PC-3 (cell line): ENCODE data around the gene TYROBP. TPM values are rescaled to one million over a fixed set of nuclear protein-coding genes. Genes with fewer than 3 reads are reported as not detected.
A peak's percentile ranks its signal among the peaks of the same experiment; 100 is the strongest.

Experiments used
- ATAC-seq: fragments of 200-7000 bp; cut with Tn5 transposase; 2 replicates; pipeline ENCODE4 v1.9.1; 2020; ENCODE audit warnings: mild to moderate bottlenecking, moderate library complexity
- BruUV-seq: library from RNA; stranded (reverse); fragments of 400-500 nt; replicated peaks from 2 replicates; lab custom pipeline; 2021; lab: Mats Ljungman, UMichigan
- CTCF ChIA-PET: fragments of 300-600 bp; sonication (Branson Sonifier 250); formaldehyde crosslinking; loops from one replicate; lab custom pipeline; 2022; ENCODE audit warnings: antibody characterized with exemption; lab: Charles Lee
- POLR2A ChIA-PET: fragments of 300-600 bp; sonication (Branson Sonifier 250); formaldehyde crosslinking; loops from one replicate; lab custom pipeline; 2022; ENCODE audit warnings: antibody characterized with exemption; ENCODE audit not compliant: unreplicated experiment; lab: Charles Lee
- DNase-seq: peaks from one replicate; pipeline ENCODE4 v3.0.0-alpha.2; 2015
- H2AFZ ChIP-seq: fragments of 300-600 bp; sonication (generic); 2 replicates; pipeline ENCODE4 v1.6.0; 2016; ENCODE audit warnings: antibody characterized with exemption, low read length
- H3F3A ChIP-seq: fragments of 300-600 bp; sonication (generic); one replicate; pipeline ENCODE4 v1.6.0; 2017; ENCODE audit warnings: antibody characterized with exemption, low read length, control low read depth, mild to moderate bottlenecking; ENCODE audit not compliant: unreplicated experiment
- H3K27ac ChIP-seq: fragments of 300-600 bp; sonication (generic); 2 replicates; pipeline ENCODE4 v1.5.1; 2016; ENCODE audit warnings: mild to moderate bottlenecking, low read length
- H3K27me3 ChIP-seq: fragments of 300-600 bp; sonication (generic); 2 replicates; pipeline ENCODE4 v1.6.1; 2016; ENCODE audit warnings: low read length, mixed read lengths
- H3K36me3 ChIP-seq: fragments of 300-600 bp; sonication (generic); 2 replicates; pipeline ENCODE4 v1.6.1; 2016; ENCODE audit warnings: low read depth, mixed run types, low read length, mixed read lengths
- H3K4me1 ChIP-seq: fragments of 300-600 bp; sonication (generic); 2 replicates; pipeline ENCODE4 v1.5.1; 2016; ENCODE audit warnings: low read length; ENCODE audit not compliant: insufficient read depth
- H3K4me2 ChIP-seq: fragments of 300-600 bp; sonication (generic); 2 replicates; pipeline ENCODE4 v1.6.0; 2016; ENCODE audit warnings: low read length
- H3K4me3 ChIP-seq: fragments of 300-600 bp; sonication (generic); 2 replicates; pipeline ENCODE4 v1.5.1; 2016; ENCODE audit warnings: mild to moderate bottlenecking, low read length, mixed read lengths
- H3K79me2 ChIP-seq: fragments of 300-600 bp; sonication (generic); 2 replicates; pipeline ENCODE4 v1.6.1; 2017; ENCODE audit warnings: low read length, mixed read lengths
- H3K9ac ChIP-seq: fragments of 300-600 bp; sonication (generic); 2 replicates; pipeline ENCODE4 v1.6.0; 2016; ENCODE audit warnings: mild to moderate bottlenecking, low read length
- H3K9me2 ChIP-seq: fragments of 300-600 bp; sonication (generic); replicated peaks from 2 replicates; pipeline ENCODE4 v1.6.1; 2016; ENCODE audit warnings: mixed run types, low read length, mixed read lengths
- H3K9me3 ChIP-seq: fragments of 300-600 bp; sonication (generic); 2 replicates; pipeline ENCODE4 v1.6.1; 2016; ENCODE audit warnings: low read length, mixed read lengths
- H4K20me1 ChIP-seq: fragments of 300-600 bp; sonication (generic); 2 replicates; pipeline ENCODE4 v1.6.1; 2016; ENCODE audit warnings: low read length, mixed read lengths
- EZH2 ChIP-seq: fragments of 300-600 bp; sonication (generic); IDR thresholded peaks from one replicate; pipeline ENCODE4 v1.6.1; 2017; ENCODE audit warnings: antibody characterized with exemption, mild to moderate bottlenecking, low read length; ENCODE audit not compliant: unreplicated experiment
- EZH2phosphoT487 ChIP-seq: fragments of 300-600 bp; sonication (generic); IDR thresholded peaks from 2 replicates; pipeline ENCODE4 v1.6.1; 2018; ENCODE audit warnings: mild to moderate bottlenecking, antibody characterized with exemption, low read length, borderline replicate concordance
- intact Hi-C: fragments of 100-400 bp; cut with micrococcal nuclease; formaldehyde crosslinking; loops from 2 replicates; pipeline ENCODE4 v1.9.0; 2023
- total RNA-seq: library from RNA; depleted of rRNA; stranded (reverse); fragments of >200 nt; gene quantifications from 2 replicates; pipeline ENCODE4 v1.2.3, GENCODE V29; 2014
- TF ChIP-seq, protein P1 (sequence below): fragments of 300-600 bp; sonication (generic); conservative IDR thresholded peaks from 2 replicates; pipeline ENCODE4 v1.5.1; 2017; ENCODE audit warnings: antibody characterized with exemption, low read depth, mild to moderate bottlenecking, low read length

TYROBP gene
- total RNA-seq, 1 experiment from 2014 or later: not detected

DNA sequence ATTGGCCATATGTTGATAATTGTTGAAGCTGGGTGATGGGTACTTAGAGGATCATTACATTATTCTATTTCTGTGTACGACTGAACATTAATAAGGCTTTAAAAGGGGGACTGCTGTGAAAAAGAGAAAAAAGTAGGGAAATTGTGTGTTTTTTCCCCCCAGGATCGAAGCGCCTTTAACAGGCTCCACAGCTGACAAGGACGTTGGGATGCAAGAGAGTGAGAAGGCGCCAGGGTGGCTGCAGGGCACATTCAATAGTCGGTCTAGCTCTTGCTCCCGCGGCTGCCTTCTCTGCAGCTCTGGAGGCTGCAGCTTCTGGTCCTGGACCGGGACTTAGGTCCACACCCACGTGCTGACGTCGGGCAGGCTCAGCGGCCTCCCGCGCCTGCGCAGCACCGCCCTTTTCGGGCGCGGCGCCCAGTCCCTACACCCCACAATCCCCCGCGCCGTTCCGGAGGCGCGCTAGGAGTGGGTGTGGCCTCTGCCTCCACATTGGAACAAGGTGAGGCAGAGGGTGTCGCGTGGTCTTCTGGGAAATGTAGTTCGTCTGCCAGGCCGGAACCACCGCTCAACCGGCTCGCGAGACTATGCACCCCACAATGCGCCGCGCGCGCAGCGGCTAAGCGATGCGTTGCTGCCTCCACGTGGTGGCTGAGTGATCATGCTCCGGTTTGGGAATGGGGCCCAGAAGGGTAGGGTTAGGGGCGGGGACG is 23.2 kb upstream of the TYROBP start:
- Histone ChIP-seq H3K9me2 (no peaks in the 10 kb centered on the region), H3K4me1 (peaks cover 9% of the 10 kb centered on the region), H3K4me2 (peak overlapping the region; percentile 92), H3F3A (no peaks in the 10 kb centered on the region), H3K9ac (peak overlapping the region; percentile 49), H3K79me2 (no peaks in the 10 kb centered on the region), H3K27ac (no peak overlapping the region), H4K20me1 (no peaks in the 10 kb centered on the region), H3K27me3 (no peaks in the 10 kb centered on the region), H3K9me3 (no peaks in the 10 kb centered on the region), H2AFZ (peak overlapping the region; percentile 93), H3K36me3 (no peaks in the 10 kb centered on the region; the same call in 1 of the 2 replicates), H3K4me3 (peak overlapping the region; percentile 64)
- POLR2A ChIA-PET: no interaction called here
- intact Hi-C loops: loop anchor here (1.0 to 10.0 kb wide), 5 partner anchors 33 to 217 kb away; partner anchors contain the start of genes KMT2B, LIN37, THAP8 and WDR62
- CTCF ChIA-PET: interaction anchor here (0.6 to 0.7 kb wide), 5 partner anchors 30 to 361 kb away, joined by 3 to 7 read pairs (median 3); partner anchors contain the start of gene POLR2I
- BruUV-seq: no TSS peak
- no peak for TF ChIP-seq EZH2phosphoT487
- no peak for TF ChIP-seq EZH2
- TF ChIP-seq, protein P1, sequence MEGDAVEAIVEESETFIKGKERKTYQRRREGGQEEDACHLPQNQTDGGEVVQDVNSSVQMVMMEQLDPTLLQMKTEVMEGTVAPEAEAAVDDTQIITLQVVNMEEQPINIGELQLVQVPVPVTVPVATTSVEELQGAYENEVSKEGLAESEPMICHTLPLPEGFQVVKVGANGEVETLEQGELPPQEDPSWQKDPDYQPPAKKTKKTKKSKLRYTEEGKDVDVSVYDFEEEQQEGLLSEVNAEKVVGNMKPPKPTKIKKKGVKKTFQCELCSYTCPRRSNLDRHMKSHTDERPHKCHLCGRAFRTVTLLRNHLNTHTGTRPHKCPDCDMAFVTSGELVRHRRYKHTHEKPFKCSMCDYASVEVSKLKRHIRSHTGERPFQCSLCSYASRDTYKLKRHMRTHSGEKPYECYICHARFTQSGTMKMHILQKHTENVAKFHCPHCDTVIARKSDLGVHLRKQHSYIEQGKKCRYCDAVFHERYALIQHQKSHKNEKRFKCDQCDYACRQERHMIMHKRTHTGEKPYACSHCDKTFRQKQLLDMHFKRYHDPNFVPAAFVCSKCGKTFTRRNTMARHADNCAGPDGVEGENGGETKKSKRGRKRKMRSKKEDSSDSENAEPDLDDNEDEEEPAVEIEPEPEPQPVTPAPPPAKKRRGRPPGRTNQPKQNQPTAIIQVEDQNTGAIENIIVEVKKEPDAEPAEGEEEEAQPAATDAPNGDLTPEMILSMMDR: peak; percentile 81
- DNase-seq (peak; percentile 98), ATAC-seq (peak; percentile 96)

DNA sequence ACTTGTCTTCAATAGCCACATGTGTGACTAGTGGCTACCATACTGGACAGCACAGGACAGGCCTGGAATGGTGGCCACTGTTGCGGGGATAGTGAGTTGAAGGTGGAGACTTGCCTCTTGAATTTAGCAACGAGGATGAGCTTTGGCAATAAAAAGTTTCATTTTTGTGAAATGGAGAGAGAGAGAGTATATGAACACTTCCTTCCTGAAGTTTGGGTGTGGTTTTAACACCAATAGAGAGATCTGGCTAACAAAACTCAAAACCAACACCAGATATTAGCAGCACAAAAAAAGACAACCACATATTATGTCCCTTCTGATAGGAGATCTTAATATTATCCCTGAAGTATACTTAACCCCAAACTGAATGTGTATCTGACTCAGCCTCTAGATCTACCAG is 21.8 kb upstream of the TYROBP start:
- H3K9ac ChIP-seq: no peak overlapping the region
- TF ChIP-seq, protein P1: no peak
- TF ChIP-seq EZH2 (no peak), EZH2phosphoT487 (no peak)
- H4K20me1 ChIP-seq: no peaks in the 10 kb centered on the region
- H3K4me2 ChIP-seq: no peak overlapping the region
- DNase-seq (no peak), ATAC-seq (no peak)
- no peaks in the 10 kb centered on the region for H3F3A ChIP-seq
- ChIA-PET CTCF (no interaction called here), POLR2A (no interaction called here)
- no peak overlapping the region for H2AFZ ChIP-seq
- no peaks in the 10 kb centered on the region for H3K79me2 ChIP-seq
- H3K4me1 ChIP-seq: peaks cover 9% of the 10 kb centered on the region
- no peak overlapping the region for H3K27ac ChIP-seq
- H3K9me3 ChIP-seq: no peaks in the 10 kb centered on the region
- H3K36me3 ChIP-seq: no peaks in the 10 kb centered on the region; the same call in 1 of the 2 replicates
- BruUV-seq: no TSS peak
- intact Hi-C loops: loop anchor here (2.0 to 10.0 kb wide), 3 partner anchors 31 to 215 kb away; partner anchors contain the start of genes KMT2B, THAP8 and WDR62
- no peak overlapping the region for H3K4me3 ChIP-seq
- H3K27me3 ChIP-seq: no peaks in the 10 kb centered on the region
- no peaks in the 10 kb centered on the region for H3K9me2 ChIP-seq

DNA sequence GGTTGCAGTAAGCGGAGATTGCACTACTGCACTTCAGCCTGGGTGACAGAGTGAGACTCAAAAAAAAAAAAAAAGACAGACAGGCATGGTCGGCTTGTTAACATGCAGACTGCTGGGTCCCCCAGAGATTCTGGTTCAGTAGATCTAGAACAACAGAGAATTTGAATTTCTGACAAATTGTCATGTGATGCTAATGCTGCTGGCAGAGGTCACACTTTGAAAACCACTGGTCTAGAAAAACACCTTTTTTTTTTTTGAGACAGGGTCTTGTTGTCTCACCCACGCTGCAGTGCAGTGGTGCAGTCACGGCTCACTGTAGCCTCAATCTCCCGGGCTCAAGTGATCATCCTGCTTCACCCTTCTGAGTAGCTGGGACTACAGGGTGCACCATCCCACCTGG is 20.4 kb upstream of the TYROBP start:
- H4K20me1 ChIP-seq: no peaks in the 10 kb centered on the region
- no peak overlapping the region for H3K9ac ChIP-seq
- ATAC-seq: no peak
- H3K4me2 ChIP-seq: no peak overlapping the region
- intact Hi-C loops: no loop called here
- no peak overlapping the region for H2AFZ ChIP-seq
- ChIA-PET POLR2A (no interaction called here), CTCF (no interaction called here)
- DNase-seq: no peak
- no peak overlapping the region for H3K27ac ChIP-seq
- H3K9me2 ChIP-seq: no peaks in the 10 kb centered on the region
- no peaks in the 10 kb centered on the region for H3K27me3 ChIP-seq
- BruUV-seq: no TSS peak
- H3F3A ChIP-seq: no peaks in the 10 kb centered on the region
- TF ChIP-seq EZH2phosphoT487 (no peak), EZH2 (no peak)
- TF ChIP-seq, protein P1: no peak
- no peaks in the 10 kb centered on the region; the same call in 1 of the 2 replicates for H3K36me3 ChIP-seq
- H3K4me3 ChIP-seq: no peak overlapping the region
- H3K79me2 ChIP-seq: no peaks in the 10 kb centered on the region
- H3K4me1 ChIP-seq: peaks cover 9% of the 10 kb centered on the region
- no peaks in the 10 kb centered on the region for H3K9me3 ChIP-seq
